ENCODE results near the gene RELN. TPM values are rescaled to one million over a fixed set of nuclear protein-coding genes. Genes with fewer than 3 reads are reported as not detected.
"Not testable (repeated sequence)": the region's sequence is repeated elsewhere in the genome, so short reads cannot be mapped to it uniquely, and the experiment has no call there.

RELN gene
- total RNA-seq, 1 experiment from 2014 or later: 8.0 TPM

DNA sequence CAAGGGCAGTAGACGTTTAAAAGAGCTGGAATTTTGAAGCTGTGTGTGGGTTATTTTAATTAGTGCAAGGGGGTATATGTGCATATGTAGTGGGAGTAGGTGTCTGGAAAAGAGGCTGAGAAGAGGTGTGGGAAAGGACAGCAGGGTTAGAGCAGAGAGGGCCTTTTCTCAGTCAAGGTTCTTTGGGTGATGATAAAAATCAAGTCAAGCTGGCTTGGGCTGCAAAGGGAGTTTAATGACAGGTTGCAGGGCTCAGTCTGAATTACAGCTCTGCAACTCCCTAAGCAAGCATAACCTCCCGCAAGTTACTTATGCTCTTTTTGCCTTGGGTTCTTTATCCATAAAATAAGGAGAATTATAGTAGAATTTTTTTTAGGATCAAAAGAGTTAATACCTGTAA lies 83.5 kb downstream of the RELN start:
- ChIA-PET CTCF (no interaction called here), POLR2A (ENCODE audit: unreplicated experiment) (no interaction called here)
- Histone ChIP-seq H3K4me1 (ENCODE audit: insufficient read depth, low read length) (no peaks in the 10 kb centered on the region), H3K4me2 (ENCODE audit: low read length) (no peak overlapping the region), H3K9me3 (ENCODE audit: low read length) (no peaks in the 10 kb centered on the region), H3K79me2 (ENCODE audit: low read length) (no peaks in the 10 kb centered on the region), H3K9me2 (replicated peaks; ENCODE audit: low read length) (no peaks in the 10 kb centered on the region), H2AFZ (ENCODE audit: low read length) (no peak overlapping the region), H3K27ac (ENCODE audit: low read length) (no peak overlapping the region), H3K36me3 (ENCODE audit: low read depth, low read length) (no peaks in the 10 kb centered on the region), H3K9ac (ENCODE audit: low read length) (no peak overlapping the region), H4K20me1 (ENCODE audit: low read length) (no peaks in the 10 kb centered on the region), H3K27me3 (ENCODE audit: low read length) (no peaks in the 10 kb centered on the region), H3F3A (ENCODE audit: low read length, unreplicated experiment) (no peaks in the 10 kb centered on the region), H3K4me3 (ENCODE audit: low read length) (no peak overlapping the region)
- no TSS peak for BruUV-seq (replicated peaks)
- TF ChIP-seq EZH2 (IDR thresholded peaks at IDR 0.05; ENCODE audit: low read length, unreplicated experiment) (no peak), EZH2phosphoT487 (IDR thresholded peaks at IDR 0.05; ENCODE audit: borderline replicate concordance, low read length) (no peak)
- TF ChIP-seq, protein P1, sequence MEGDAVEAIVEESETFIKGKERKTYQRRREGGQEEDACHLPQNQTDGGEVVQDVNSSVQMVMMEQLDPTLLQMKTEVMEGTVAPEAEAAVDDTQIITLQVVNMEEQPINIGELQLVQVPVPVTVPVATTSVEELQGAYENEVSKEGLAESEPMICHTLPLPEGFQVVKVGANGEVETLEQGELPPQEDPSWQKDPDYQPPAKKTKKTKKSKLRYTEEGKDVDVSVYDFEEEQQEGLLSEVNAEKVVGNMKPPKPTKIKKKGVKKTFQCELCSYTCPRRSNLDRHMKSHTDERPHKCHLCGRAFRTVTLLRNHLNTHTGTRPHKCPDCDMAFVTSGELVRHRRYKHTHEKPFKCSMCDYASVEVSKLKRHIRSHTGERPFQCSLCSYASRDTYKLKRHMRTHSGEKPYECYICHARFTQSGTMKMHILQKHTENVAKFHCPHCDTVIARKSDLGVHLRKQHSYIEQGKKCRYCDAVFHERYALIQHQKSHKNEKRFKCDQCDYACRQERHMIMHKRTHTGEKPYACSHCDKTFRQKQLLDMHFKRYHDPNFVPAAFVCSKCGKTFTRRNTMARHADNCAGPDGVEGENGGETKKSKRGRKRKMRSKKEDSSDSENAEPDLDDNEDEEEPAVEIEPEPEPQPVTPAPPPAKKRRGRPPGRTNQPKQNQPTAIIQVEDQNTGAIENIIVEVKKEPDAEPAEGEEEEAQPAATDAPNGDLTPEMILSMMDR (conservative IDR thresholded peaks at IDR 0.05; ENCODE audit: low read depth, low read length): no peak
- intact Hi-C loops (cut with micrococcal nuclease): no loop called here
- DNase-seq (no peak), ATAC-seq (no peak)

DNA sequence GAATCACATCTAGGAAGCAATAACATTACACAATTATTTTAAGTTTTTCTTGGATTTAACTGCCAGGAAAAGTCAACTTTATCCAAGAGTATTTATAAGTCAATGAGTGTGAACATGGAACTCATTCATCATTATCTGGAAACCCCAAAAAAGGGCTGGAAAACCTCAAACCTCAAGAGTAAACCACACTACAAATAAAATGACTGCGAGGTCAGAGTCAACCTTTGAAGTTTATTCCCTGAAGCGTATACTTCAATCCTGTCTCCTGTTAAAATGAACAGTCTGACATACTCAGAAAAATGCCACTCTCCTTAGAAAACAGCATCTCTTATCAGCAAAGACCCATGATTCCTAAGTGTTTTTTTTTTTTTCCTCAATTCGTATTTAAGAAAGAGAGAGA lies 86.5 kb downstream of the RELN start:
- TF ChIP-seq EZH2 (IDR thresholded peaks at IDR 0.05; ENCODE audit: low read length, unreplicated experiment) (no peak), EZH2phosphoT487 (IDR thresholded peaks at IDR 0.05; ENCODE audit: borderline replicate concordance, low read length) (no peak)
- peaks cover 5% of the 10 kb centered on the region; the same call in 1 of the 2 replicates for H3K27me3 ChIP-seq (ENCODE audit: low read length)
- DNase-seq: no peak
- no peaks in the 10 kb centered on the region for H3K4me1 ChIP-seq (ENCODE audit: insufficient read depth, low read length)
- intact Hi-C loops (cut with micrococcal nuclease): no loop called here
- H3F3A ChIP-seq (ENCODE audit: low read length, unreplicated experiment): no peaks in the 10 kb centered on the region
- BruUV-seq (replicated peaks): no TSS peak
- no peak overlapping the region for H3K9ac ChIP-seq (ENCODE audit: low read length)
- no peak for ATAC-seq
- H3K9me3 ChIP-seq (ENCODE audit: low read length): no peaks in the 10 kb centered on the region
- no peak overlapping the region for H3K4me2 ChIP-seq (ENCODE audit: low read length)
- H3K4me3 ChIP-seq (ENCODE audit: low read length): no peak overlapping the region
- no peak overlapping the region for H2AFZ ChIP-seq (ENCODE audit: low read length)
- H3K79me2 ChIP-seq (ENCODE audit: low read length): no peaks in the 10 kb centered on the region
- H3K27ac ChIP-seq (ENCODE audit: low read length): no peak overlapping the region
- POLR2A ChIA-PET (ENCODE audit: unreplicated experiment): no interaction called here
- no peaks in the 10 kb centered on the region for H3K9me2 ChIP-seq (replicated peaks; ENCODE audit: low read length)
- H3K36me3 ChIP-seq (ENCODE audit: low read depth, low read length): no peaks in the 10 kb centered on the region
- no peaks in the 10 kb centered on the region for H4K20me1 ChIP-seq (ENCODE audit: low read length)
- CTCF ChIA-PET: no interaction called here

DNA sequence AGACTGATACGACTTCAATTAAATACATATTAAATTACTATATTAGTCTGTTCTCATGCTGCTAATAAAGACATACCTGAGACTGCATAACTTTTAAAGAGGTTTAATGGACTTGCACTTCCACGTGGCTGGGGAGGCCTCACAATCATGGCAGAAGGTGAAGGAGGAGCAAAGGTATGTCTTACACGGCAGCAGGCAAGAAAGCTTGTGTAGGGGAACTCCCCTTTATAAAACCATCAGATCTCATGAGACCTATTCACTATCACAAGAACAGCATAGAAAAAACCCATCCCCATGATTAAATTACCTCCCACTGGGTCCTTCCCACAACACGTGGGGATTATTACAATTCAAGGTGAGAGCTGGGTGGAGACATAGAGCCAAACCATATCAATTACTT lies 92.6 kb downstream of the RELN start:
- H3K4me2 ChIP-seq (ENCODE audit: low read length); ATAC-seq; H3F3A ChIP-seq (ENCODE audit: low read length, unreplicated experiment); H3K27me3 ChIP-seq (ENCODE audit: low read length); H3K4me3 ChIP-seq (ENCODE audit: low read length); H3K27ac ChIP-seq (ENCODE audit: low read length); H4K20me1 ChIP-seq (ENCODE audit: low read length); intact Hi-C loops (cut with micrococcal nuclease); H2AFZ ChIP-seq (ENCODE audit: low read length); H3K9me3 ChIP-seq (ENCODE audit: low read length); POLR2A ChIA-PET (ENCODE audit: unreplicated experiment); H3K9ac ChIP-seq (ENCODE audit: low read length); DNase-seq; CTCF ChIA-PET; H3K79me2 ChIP-seq (ENCODE audit: low read length); BruUV-seq (replicated peaks); H3K4me1 ChIP-seq (ENCODE audit: insufficient read depth, low read length); H3K36me3 ChIP-seq (ENCODE audit: low read depth, low read length); H3K9me2 ChIP-seq (replicated peaks; ENCODE audit: low read length): not testable (repeated sequence)
